ELR (cell line): ENCODE measurements around the gene MAFF.
"Not testable (repeated sequence)": the region's sequence is repeated elsewhere in the genome, so short reads cannot be mapped to it uniquely, and the experiment has no call there.

ENCODE experiments used
- DNase-seq: peaks from one replicate; pipeline ENCODE4 v3.0.0-alpha.2; 2015; ENCODE audit warnings: low read depth

MAFF gene

GRCh38 chr22:38201711-38202436 is at the start of gene MAFF:
Gene MAFF, plus strand, starts transcription at chr22:38201994. Its CDS starts 11,860 bp downstream, at chr22:38213854.
- DNase-seq: peak; percentile 98

DNA sequence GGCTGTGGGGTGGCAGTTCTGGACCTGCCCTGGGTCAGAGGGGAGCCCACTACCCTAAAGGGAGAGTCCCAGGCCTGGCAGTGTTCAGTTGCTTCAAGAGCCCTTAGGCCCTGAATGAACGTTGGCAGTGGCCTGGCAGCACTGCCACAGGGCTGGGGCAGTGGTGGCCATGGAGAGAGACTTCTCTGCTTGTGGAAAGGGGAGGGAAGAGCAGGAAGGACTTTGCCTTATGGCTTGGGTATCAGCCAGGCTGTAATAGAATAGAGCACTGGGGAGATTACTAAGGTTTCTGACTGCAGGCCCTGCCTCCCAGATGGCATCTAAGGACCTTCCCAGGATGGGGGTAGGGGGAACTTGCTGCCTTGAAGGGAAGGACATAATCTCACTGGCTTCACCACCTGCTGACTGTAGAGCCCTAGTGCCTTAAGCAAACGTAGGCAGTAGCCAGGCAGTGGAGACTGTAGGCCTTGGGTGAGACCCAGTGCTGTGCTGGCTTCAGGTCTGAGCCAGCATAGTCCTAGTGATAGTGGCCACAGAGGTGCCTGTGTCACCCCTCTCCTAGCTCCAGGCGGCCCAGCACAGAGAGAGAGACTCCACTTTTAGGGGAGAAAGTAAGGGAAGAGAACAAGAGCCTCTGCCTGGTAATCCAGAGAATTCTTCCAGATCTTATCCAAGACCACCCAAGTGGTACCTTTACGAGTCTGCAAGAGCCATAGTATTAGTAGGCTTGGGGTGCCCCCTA is 47.8 kb upstream of the MAFF start:
- peak; percentile 26 for DNase-seq

GRCh38 chr22:38154563-38154915 is 47.3 kb upstream of the MAFF start:
- not testable (repeated sequence) for DNase-seq

- no peak for DNase-seq
These were observed 46.1 kb upstream of the MAFF start for GRCh38 chr22:38155703-38156102.

DNA sequence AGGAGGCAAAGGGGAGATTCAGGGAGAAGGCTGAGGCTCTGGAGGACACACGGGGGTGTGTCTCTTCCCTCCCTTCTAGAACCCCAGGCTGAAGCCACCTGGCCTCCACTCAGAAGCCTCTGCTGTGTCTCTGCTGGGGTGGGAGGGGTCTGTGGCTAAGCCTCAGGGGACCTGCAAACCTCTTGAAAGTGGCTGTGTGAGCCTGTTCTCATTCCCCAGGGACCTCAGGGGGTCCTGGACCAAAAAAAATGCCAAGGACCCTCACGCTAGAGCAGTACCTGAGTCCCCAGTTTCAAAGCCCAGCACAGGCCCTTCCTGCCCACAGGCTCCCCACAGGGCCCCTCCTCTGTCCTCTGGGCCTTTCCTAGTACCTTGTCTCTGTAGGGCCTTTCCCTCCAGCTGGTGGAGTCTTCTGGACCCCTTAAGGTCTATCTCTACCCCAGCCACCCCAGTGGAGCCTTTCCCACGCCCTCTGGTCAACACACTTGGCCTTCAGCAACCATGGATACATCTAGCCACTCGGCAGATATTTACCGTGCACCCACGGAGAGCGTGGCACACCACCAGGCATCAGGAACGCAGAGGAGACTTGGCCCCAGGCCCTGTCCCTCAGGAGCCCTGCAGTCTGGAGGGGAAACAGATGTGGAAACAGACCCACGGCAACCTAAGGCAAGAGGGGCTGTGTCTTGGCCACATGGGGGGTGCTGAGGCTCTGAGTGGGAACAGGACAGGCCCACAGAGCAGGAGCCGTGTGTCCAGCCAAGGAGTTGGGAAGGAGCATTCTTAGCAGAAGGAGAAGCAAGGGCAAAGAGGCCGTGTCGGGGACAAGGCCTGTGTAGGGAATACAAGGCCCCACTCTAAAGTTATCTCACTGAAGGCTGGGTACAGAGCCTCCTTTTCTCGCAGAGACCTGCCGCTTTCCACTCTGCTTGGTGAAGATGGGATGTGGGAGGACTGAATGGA is 38.6 kb upstream of the MAFF start:
- DNase-seq: no peak

- DNase-seq: no peak
These were observed 37.8 kb upstream of the MAFF start for GRCh38 chr22:38163844-38164550.

- no peak for DNase-seq
These were observed 37.3 kb upstream of the MAFF start for GRCh38 chr22:38164551-38164918.

DNA sequence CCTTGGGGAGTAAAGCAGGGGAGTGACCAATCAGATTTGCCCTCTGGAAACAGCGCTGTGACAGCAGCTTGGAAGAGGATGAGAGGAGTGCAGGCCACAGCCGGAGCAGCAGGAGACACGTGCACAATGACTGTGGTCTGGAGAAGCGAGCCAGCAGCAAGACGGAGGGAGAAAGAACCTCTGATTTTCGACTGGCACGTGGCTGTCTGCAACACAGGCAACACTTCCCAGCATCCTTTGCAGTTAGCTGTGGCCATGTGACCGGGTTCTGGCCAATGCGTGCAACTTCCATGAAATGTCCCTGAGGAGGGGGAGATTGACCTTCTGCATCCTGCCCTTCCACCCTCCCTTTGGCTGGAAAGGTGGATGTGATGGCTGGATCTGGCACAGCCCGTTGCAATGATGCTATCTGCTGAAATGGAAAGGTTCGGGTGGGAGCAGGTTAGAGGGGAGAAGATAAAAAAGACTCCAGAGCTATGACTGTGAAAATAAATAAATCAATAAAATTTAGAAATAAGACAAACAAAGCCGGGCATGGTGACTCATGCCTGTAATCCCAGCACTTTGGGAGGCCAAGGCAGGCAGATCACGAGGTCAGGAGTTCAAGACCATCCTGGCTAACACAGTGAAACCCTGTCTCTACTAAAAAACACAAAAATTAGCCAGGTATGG is 35.7 kb upstream of the MAFF start:
- DNase-seq: no peak

- no peak for DNase-seq
These were observed 33.8 kb upstream of the MAFF start for GRCh38 chr22:38167988-38168407.

DNA sequence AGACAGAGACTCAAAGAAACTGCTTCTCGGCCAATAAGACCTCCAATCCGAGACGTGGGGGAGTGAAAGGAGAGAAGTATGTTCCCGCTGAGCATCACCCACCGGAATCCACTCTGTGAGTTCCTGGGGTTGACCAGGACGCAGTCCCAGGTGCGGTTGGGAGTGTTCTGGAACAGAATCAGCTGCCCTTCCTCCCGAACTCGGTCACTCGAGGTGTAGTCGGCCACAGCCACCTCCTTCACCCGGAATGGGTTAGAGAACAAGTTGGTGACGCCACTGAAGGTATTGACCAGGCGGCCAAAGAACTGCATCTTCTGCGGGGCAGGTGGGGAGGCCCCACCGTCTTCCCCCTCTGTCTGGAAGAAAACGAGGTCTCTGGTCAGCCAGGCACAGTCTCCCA is 32.7 kb upstream of the MAFF start:
- no peak for DNase-seq

GRCh38 chr22:38170469-38170868 is 31.3 kb upstream of the MAFF start:
- DNase-seq: no peak

GRCh38 chr22:38171927-38172831 is 29.6 kb upstream of the MAFF start:
- DNase-seq: no peak

GRCh38 chr22:38172832-38173640 is 28.8 kb upstream of the MAFF start:
- DNase-seq: peak; percentile 28

DNA sequence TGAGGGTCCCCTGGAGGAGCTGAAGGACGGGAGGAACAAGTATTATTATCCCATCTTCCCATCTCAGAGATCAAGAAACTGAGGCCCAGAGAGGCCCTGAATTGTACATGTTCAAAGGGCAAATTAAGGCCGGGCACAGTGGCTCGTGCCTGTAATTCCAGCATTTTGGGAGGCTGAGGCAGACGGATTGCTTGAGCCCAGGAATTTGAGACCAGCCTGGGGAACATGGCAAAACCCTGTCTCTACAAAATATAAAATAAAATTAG is 28.2 kb upstream of the MAFF start:
- no peak for DNase-seq

DNA sequence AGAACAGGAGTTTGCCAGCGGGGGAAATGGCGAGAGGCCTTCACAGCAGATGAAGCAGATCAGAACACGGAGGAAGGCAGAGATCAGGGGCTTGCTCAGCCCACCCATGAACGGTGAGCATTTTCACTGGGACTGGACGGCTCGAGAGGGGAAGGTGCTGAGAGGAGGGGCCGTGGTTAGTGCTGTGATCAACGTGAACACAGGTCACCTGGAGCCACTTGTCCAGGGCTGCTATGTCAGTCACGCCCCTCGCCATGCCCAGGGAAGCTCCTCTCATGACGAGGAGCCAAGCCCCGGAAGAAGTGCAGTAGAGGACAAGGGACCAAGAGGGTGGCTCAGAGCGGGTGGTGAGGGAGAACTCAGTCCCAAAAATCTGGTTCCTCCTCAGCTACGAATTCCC is 27.2 kb upstream of the MAFF start:
- no peak for DNase-seq

- no peak for DNase-seq
These were observed 26.3 kb upstream of the MAFF start for GRCh38 chr22:38175206-38176118.

DNA sequence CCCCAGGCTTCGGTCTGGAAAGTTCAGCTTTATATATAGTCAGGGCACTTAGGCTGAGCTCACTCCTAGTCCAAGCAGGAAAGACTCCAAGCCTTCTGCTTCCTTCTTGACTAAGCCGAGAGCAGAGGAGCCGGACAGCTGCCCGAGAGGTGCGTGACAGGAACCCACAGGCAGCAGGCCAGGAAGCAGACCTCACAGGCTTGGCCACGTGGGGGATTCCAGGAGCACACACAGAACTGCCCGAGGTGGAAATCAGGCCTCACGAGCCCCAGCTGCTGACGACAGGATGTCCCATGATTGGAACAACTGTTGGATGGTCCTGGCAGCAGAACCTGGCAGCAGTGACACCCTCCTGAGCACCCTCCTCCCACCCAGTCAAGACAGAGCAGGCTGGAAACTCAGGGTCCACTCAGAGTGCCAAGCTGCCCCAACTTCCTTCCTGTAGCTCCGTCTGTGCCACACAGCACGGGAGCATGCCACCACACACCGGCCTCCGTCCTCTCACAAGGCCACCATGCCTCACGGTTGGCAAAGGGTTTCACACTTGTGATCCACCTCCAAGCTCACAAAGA is 25.5 kb upstream of the MAFF start:
- DNase-seq: peak; percentile 70

DNA sequence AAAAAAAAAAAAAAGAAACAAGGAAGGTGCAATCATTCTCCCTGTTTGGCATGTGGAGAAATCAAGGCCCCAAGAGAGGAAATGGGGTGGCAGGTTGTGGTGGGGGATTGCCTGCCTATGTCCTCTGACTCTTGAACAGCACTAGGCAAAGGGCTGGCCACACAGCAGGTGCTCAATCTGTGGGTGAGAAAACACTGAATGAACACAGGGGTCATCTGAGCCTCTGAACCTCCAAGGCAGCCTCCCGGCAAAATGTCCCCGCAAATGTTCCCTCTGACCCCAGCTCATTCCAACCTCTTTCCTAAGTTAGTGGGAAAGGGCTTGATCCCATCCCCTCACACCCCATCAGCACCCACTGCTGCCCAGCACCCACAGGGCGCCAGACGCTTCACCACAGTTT is 24.8 kb upstream of the MAFF start:
- no peak for DNase-seq
